Astrocyte (in vitro differentiated cells and primary cell): ENCODE measurements around the gene THUMPD2. TPM values are rescaled to one million over a fixed set of nuclear protein-coding genes. Genes with fewer than 3 reads are reported as not detected.

Experiments
- DNase-seq: peaks from one replicate; pipeline ENCODE4 v3.0.0-alpha.2; 2010; ENCODE audit warnings: low read depth
- FAIRE-seq: peaks from 2 replicates; lab custom pipeline; 2011; peaks lifted over from hg19 to GRCh38; lab: Jason Lieb, UNC
- H2AFZ ChIP-seq: 2 replicates; pipeline ENCODE4 v1.6.0; 2012; ENCODE audit warnings: low read depth, low read length, inconsistent platforms
- H3K27ac ChIP-seq: 2 replicates; pipeline ENCODE4 v1.5.1; 2011; ENCODE audit warnings: low read depth, low read length, inconsistent platforms
- H3K27me3 ChIP-seq: 2 replicates; pipeline ENCODE4 v1.6.0; 2011; ENCODE audit warnings: low read length, inconsistent platforms; ENCODE audit not compliant: insufficient read depth
- H3K36me3 ChIP-seq: 2 replicates; pipeline ENCODE4 v1.5.1; 2011; ENCODE audit warnings: low read length, inconsistent platforms; ENCODE audit not compliant: insufficient read depth
- H3K4me1 ChIP-seq: 2 replicates; pipeline ENCODE4 v1.5.1; 2011; ENCODE audit warnings: low read length, inconsistent platforms; ENCODE audit not compliant: insufficient read depth
- H3K4me2 ChIP-seq: 2 replicates; pipeline ENCODE4 v1.6.0; 2012; ENCODE audit warnings: low read length, inconsistent platforms
- H3K4me3 ChIP-seq: 2 replicates; pipeline ENCODE4 v1.5.1; 2011; ENCODE audit warnings: low read depth, mild to moderate bottlenecking, low read length, inconsistent platforms; ENCODE audit not compliant: insufficient read depth
- H3K79me2 ChIP-seq: 2 replicates; pipeline ENCODE4 v1.6.0; 2012; ENCODE audit warnings: mild to moderate bottlenecking, low read length, inconsistent platforms; ENCODE audit not compliant: insufficient read depth
- H3K9ac ChIP-seq: 2 replicates; pipeline ENCODE4 v1.6.0; 2012; ENCODE audit warnings: mild to moderate bottlenecking, low read length, inconsistent platforms
- H3K9me3 ChIP-seq: 2 replicates; pipeline ENCODE4 v1.5.1; 2012; ENCODE audit warnings: low read depth, mild to moderate bottlenecking, low read length, inconsistent platforms; ENCODE audit not compliant: insufficient read depth
- H4K20me1 ChIP-seq: 2 replicates; pipeline ENCODE4 v1.6.0; 2012; ENCODE audit warnings: low read length, inconsistent platforms; ENCODE audit not compliant: insufficient read depth
- H3K27ac Mint-ChIP-seq: one replicate; pipeline ENCODE4 v1.8.0; 2021; ENCODE audit warnings: mild to moderate bottlenecking, mixed read lengths; ENCODE audit not compliant: unreplicated experiment
- H3K27me3 Mint-ChIP-seq: one replicate; pipeline ENCODE4 v1.8.0; 2021; ENCODE audit warnings: low read depth, mixed read lengths; ENCODE audit not compliant: unreplicated experiment
- H3K36me3 Mint-ChIP-seq: one replicate; pipeline ENCODE4 v1.8.0; 2021; ENCODE audit warnings: low read depth, mixed read lengths; ENCODE audit not compliant: unreplicated experiment
- H3K4me1 Mint-ChIP-seq: one replicate; pipeline ENCODE4 v1.8.0; 2021; ENCODE audit warnings: low read depth, mixed read lengths; ENCODE audit not compliant: unreplicated experiment
- H3K4me3 Mint-ChIP-seq: one replicate; pipeline ENCODE4 v1.8.0; 2021; ENCODE audit warnings: mild to moderate bottlenecking, moderate library complexity, mixed read lengths; ENCODE audit not compliant: unreplicated experiment
- H3K9me3 Mint-ChIP-seq: one replicate; pipeline ENCODE4 v1.8.0; 2021; ENCODE audit warnings: mild to moderate bottlenecking, mixed read lengths; ENCODE audit not compliant: unreplicated experiment
- EZH2 ChIP-seq: IDR thresholded peaks from 2 replicates; pipeline ENCODE4 v1.6.1; 2012; ENCODE audit warnings: mild to moderate bottlenecking, low read length, inconsistent platforms; ENCODE audit not compliant: insufficient read depth
- total RNA-seq: library from RNA; stranded (reverse); gene quantifications from 2 replicates; pipeline ENCODE4 v1.2.1, GENCODE V29; 2021
- TF ChIP-seq, protein P1 (sequence below): IDR thresholded peaks from 2 replicates; pipeline ENCODE4 v1.5.1; 2011; ENCODE audit warnings: low read depth, mild to moderate bottlenecking, inconsistent platforms, low read length, moderate library complexity; ENCODE audit not compliant: insufficient read depth

Gene THUMPD2
- total RNA-seq, 1 donor from 2014 or later: 11.5 TPM

DNA sequence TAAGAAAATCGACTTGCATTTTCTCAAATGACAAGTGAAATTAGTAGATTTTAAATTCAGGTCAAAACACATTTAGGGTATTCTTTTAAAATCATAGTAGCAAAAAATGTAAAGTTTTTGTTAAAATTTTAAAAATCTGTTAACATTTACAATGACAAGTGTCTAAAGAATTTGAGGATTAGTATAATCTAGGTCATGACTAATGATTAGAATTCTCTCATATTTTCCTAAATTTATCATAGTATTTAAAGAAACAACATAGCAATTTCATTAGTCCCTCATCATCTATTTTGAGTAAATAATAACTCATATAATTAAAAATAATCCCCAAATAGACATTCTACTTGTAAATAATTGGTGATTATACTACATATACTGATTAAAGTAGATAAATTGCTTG, 23.6 kb downstream of the THUMPD2 start:
- Mint-ChIP-seq H3K4me3 (no peak overlapping the region), H3K27me3 (no peaks in the 10 kb centered on the region), H3K27ac (no peak overlapping the region), H3K9me3 (no peaks in the 10 kb centered on the region), H3K36me3 (peaks cover 17% of the 10 kb centered on the region), H3K4me1 (no peaks in the 10 kb centered on the region)
- H3K27me3 ChIP-seq: no peaks in the 10 kb centered on the region
- H3K79me2 ChIP-seq: no peaks in the 10 kb centered on the region
- DNase-seq (no peak), FAIRE-seq (no peak)
- H2AFZ ChIP-seq: no peak overlapping the region
- no peak overlapping the region for H3K4me2 ChIP-seq
- TF ChIP-seq, protein P1, sequence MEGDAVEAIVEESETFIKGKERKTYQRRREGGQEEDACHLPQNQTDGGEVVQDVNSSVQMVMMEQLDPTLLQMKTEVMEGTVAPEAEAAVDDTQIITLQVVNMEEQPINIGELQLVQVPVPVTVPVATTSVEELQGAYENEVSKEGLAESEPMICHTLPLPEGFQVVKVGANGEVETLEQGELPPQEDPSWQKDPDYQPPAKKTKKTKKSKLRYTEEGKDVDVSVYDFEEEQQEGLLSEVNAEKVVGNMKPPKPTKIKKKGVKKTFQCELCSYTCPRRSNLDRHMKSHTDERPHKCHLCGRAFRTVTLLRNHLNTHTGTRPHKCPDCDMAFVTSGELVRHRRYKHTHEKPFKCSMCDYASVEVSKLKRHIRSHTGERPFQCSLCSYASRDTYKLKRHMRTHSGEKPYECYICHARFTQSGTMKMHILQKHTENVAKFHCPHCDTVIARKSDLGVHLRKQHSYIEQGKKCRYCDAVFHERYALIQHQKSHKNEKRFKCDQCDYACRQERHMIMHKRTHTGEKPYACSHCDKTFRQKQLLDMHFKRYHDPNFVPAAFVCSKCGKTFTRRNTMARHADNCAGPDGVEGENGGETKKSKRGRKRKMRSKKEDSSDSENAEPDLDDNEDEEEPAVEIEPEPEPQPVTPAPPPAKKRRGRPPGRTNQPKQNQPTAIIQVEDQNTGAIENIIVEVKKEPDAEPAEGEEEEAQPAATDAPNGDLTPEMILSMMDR: no peak
- TF ChIP-seq EZH2: no peak
- H4K20me1 ChIP-seq: no peaks in the 10 kb centered on the region
- no peaks in the 10 kb centered on the region for H3K4me1 ChIP-seq
- no peak overlapping the region for H3K27ac ChIP-seq
- H3K9ac ChIP-seq: no peak overlapping the region
- no peak overlapping the region for H3K4me3 ChIP-seq
- no peaks in the 10 kb centered on the region for H3K9me3 ChIP-seq
- peaks cover 31% of the 10 kb centered on the region for H3K36me3 ChIP-seq

DNA sequence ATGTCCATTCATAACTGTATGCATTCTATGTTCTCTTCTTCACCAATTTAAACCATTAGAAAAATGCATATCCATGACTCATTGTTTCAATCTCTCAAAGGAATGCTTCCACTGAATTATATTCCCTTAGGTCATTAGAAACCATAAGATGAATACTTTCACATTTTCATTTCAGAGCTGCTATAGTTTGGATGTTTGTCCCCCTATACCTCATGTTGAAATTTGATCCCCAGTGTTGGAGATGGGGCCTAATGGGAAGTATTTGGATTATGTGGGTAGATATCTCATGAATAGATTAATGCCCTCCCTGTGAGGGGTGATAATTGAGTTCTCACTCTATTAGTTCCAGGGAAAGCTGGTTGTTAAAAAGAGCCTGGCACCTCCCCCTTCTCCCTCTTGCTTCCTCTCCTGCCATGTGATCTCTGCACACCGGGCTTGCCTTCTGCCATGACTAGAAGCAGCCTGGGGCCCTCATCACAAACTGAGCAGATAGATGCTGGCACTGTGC, 35.7 kb downstream of the THUMPD2 start:
- no peaks in the 10 kb centered on the region for H3K79me2 ChIP-seq
- no peaks in the 10 kb centered on the region for H3K27me3 Mint-ChIP-seq
- no peak overlapping the region for H3K4me3 ChIP-seq
- no peak overlapping the region for H2AFZ ChIP-seq
- H3K4me2 ChIP-seq: peak overlapping the region; percentile 52
- H3K36me3 ChIP-seq: peaks cover 7% of the 10 kb centered on the region
- FAIRE-seq (peak; percentile 9), DNase-seq (peak; percentile 70)
- no peaks in the 10 kb centered on the region for H3K27me3 ChIP-seq
- TF ChIP-seq, protein P1: no peak
- no peak for TF ChIP-seq EZH2
- H3K9me3 ChIP-seq: no peaks in the 10 kb centered on the region
- H3K36me3 Mint-ChIP-seq: peaks cover 10% of the 10 kb centered on the region
- H3K4me3 Mint-ChIP-seq: no peak overlapping the region
- peaks cover 33% of the 10 kb centered on the region for H3K4me1 Mint-ChIP-seq
- no peaks in the 10 kb centered on the region for H3K9me3 Mint-ChIP-seq
- no peaks in the 10 kb centered on the region for H4K20me1 ChIP-seq
- peak overlapping the region; percentile 69 for H3K27ac ChIP-seq
- H3K27ac Mint-ChIP-seq: peak overlapping the region; percentile 73
- peaks cover 18% of the 10 kb centered on the region for H3K4me1 ChIP-seq
- peak overlapping the region; percentile 25 for H3K9ac ChIP-seq

GRCh38 chr2:39741871-39742270, 37.2 kb downstream of the THUMPD2 start:
- Histone ChIP-seq H3K27ac (no peak overlapping the region), H3K79me2 (no peaks in the 10 kb centered on the region), H2AFZ (no peak overlapping the region), H3K4me3 (no peak overlapping the region), H3K4me1 (peaks cover 32% of the 10 kb centered on the region), H3K9ac (no peak overlapping the region), H3K9me3 (no peaks in the 10 kb centered on the region), H4K20me1 (no peaks in the 10 kb centered on the region), H3K27me3 (no peaks in the 10 kb centered on the region), H3K36me3 (peaks cover 7% of the 10 kb centered on the region), H3K4me2 (no peak overlapping the region)
- peaks cover 46% of the 10 kb centered on the region for H3K4me1 Mint-ChIP-seq
- H3K27me3 Mint-ChIP-seq: no peaks in the 10 kb centered on the region
- DNase-seq: no peak
- no peak overlapping the region for H3K27ac Mint-ChIP-seq
- peaks cover 1% of the 10 kb centered on the region for H3K9me3 Mint-ChIP-seq
- TF ChIP-seq, protein P1: no peak
- TF ChIP-seq EZH2: no peak
- no peak for FAIRE-seq
- no peak overlapping the region for H3K4me3 Mint-ChIP-seq
- H3K36me3 Mint-ChIP-seq: peaks cover 6% of the 10 kb centered on the region
